NT2/D1 (cell line): ENCODE data around the gene ALOX5.

ENCODE experiments used
- DNase-seq: peaks from one replicate; pipeline ENCODE4 v3.0.0-alpha.2; 2011; ENCODE audit warnings: low read depth, low spot score
- H3K27me3 ChIP-seq: 2 replicates; pipeline ENCODE4 v1.6.0; 2011; ENCODE audit warnings: mild to moderate bottlenecking; ENCODE audit not compliant: insufficient read length, insufficient read depth
- H3K36me3 ChIP-seq: 2 replicates; pipeline ENCODE4 v1.6.1; 2011; ENCODE audit warnings: mild to moderate bottlenecking, low read length, mixed read lengths; ENCODE audit not compliant: insufficient read depth, insufficient read length
- H3K4me1 ChIP-seq: 2 replicates; pipeline ENCODE4 v1.5.1; 2011; ENCODE audit not compliant: insufficient read depth, insufficient read length
- H3K4me3 ChIP-seq: 2 replicates; pipeline ENCODE4 v1.5.1; 2011; ENCODE audit warnings: low read depth; ENCODE audit not compliant: insufficient read length
- H3K9ac ChIP-seq: 2 replicates; pipeline ENCODE4 v1.6.0; 2011; ENCODE audit warnings: low read depth; ENCODE audit not compliant: insufficient read length
- H3K9me3 ChIP-seq: 2 replicates; pipeline ENCODE4 v1.5.1; 2011; ENCODE audit warnings: mild to moderate bottlenecking, low read length; ENCODE audit not compliant: insufficient read depth
- SUZ12 ChIP-seq: IDR thresholded peaks from 2 replicates; pipeline ENCODE4 v1.6.1; 2011; ENCODE audit not compliant: insufficient read length, insufficient read depth; ENCODE audit errors: extremely low read depth
- YY1 ChIP-seq: IDR thresholded peaks from 2 replicates; pipeline ENCODE4 v1.6.1; 2011; ENCODE audit not compliant: insufficient read length, insufficient read depth
- ZNF274 ChIP-seq: IDR thresholded peaks from 2 replicates; pipeline ENCODE4 v1.6.1; 2011; ENCODE audit warnings: mild to moderate bottlenecking, low read depth, low read length

The ALOX5 gene

DNA sequence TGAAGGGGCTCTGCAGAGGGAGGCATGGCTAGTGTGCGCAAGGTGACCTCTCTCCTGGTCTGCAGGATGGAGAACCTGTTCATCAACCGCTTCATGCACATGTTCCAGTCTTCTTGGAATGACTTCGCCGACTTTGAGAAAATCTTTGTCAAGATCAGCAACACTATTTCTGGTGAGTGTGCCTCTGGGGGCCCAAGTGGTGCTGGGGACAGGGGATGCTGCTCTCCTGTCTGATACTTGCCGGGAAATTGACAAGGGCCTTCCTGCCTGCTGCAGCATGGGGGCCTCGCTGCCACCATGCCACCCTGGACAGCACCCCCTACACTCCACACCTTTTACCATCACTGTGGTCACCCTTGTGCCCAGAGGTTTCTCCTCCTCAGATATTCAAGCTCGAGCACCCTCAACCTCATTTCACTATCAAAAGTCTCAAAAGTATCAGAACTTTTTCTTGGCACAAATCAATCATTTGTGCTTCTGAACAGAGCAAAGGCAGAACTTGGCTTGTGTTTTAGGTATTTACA, 50.0 kb downstream of the ALOX5 start:
- H3K4me3 ChIP-seq: no peak overlapping the region
- H3K36me3 ChIP-seq: no peaks in the 10 kb centered on the region
- no peaks in the 10 kb centered on the region for H3K9me3 ChIP-seq
- H3K9ac ChIP-seq: no peak overlapping the region
- no peaks in the 10 kb centered on the region for H3K27me3 ChIP-seq
- no peak for TF ChIP-seq SUZ12
- DNase-seq: no peak
- H3K4me1 ChIP-seq: no peaks in the 10 kb centered on the region

DNA sequence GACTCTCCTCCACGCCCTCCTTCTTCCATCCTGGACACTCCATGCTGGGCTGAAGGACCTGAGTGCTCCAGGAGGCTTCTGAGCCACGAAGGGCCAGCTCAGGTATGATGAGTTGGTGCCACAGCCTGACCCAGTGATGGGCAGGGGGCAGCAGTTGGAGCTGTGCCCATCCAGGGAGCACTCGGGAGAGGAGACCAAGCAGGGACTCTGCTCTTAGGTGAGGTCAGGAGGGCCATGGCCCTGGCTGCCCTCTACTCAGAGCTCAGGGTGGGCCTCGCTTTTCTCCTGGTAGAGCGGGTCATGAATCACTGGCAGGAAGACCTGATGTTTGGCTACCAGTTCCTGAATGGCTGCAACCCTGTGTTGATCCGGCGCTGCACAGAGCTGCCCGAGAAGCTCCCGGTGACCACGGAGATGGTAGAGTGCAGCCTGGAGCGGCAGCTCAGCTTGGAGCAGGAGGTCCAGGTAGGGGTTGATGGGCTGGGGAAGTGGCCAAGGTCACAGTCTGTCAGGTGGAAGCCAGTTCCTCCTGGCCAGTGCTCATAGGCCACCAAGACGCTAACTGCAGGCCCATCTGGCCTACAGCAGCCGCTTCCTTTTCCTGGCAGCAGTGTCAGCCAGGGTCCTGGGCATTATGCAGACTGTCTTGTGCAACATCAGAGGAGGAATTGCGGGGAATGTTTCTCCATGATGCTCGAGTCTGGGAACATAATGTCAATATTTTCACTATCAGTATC, 50.8 kb downstream of the ALOX5 start:
- H3K4me1 ChIP-seq: no peaks in the 10 kb centered on the region
- H3K9me3 ChIP-seq: no peaks in the 10 kb centered on the region
- H3K9ac ChIP-seq: no peak overlapping the region
- no peak overlapping the region for H3K4me3 ChIP-seq
- no peak for DNase-seq
- no peaks in the 10 kb centered on the region for H3K36me3 ChIP-seq
- TF ChIP-seq SUZ12 (no peak), YY1 (no peak), ZNF274 (no peak)
- H3K27me3 ChIP-seq: no peaks in the 10 kb centered on the region

DNA sequence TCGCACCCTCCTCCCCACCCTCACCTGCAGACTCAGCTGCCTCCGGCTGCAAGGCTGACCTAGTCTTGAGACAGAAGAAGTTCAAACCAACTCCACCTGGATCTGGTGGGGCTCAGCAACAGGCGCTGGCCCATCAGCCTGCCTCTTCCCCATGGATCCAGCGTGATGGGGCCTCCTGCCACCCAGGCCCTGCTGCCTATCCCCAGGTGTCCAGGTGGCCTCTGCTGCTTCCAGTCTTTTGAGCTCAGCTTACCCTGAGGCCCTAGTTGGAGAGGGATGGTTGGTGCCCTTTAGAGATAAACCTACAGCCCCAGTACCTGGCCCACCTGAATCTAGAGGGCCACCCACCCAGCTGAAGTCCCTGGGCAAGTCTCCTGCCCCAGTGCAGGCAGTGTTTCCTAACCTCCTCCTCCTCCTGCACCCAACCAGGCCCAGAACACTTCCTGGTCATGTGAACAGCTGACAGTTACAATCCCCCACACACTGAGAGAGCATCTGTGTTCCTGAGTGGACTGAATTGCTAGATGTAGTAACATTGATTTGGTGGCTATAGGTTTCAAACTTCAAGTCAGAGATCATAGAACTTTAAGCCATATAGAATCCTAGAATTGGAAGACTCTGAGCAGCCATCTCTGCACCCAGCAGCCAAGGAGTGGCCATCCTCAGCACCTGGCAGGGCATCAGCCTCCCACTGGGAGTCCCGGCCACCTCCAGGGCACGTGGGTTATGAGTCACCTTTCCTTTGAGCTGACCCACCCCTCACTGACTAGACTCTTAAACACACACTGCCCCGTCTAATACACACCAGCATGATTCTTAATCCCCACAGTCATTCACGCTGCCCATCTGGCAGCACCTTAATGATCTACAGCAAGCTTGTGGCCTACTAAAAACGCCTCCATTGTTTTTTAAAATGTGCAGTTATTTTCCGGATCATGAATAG, 51.9 kb downstream of the ALOX5 start:
- DNase-seq: no peak
- Histone ChIP-seq H3K9me3 (no peaks in the 10 kb centered on the region), H3K4me1 (no peaks in the 10 kb centered on the region), H3K4me3 (no peak overlapping the region), H3K9ac (no peak overlapping the region), H3K27me3 (no peaks in the 10 kb centered on the region), H3K36me3 (no peaks in the 10 kb centered on the region)
- TF ChIP-seq ZNF274: no peak
- no peak for TF ChIP-seq SUZ12
- no peak for TF ChIP-seq YY1

DNA sequence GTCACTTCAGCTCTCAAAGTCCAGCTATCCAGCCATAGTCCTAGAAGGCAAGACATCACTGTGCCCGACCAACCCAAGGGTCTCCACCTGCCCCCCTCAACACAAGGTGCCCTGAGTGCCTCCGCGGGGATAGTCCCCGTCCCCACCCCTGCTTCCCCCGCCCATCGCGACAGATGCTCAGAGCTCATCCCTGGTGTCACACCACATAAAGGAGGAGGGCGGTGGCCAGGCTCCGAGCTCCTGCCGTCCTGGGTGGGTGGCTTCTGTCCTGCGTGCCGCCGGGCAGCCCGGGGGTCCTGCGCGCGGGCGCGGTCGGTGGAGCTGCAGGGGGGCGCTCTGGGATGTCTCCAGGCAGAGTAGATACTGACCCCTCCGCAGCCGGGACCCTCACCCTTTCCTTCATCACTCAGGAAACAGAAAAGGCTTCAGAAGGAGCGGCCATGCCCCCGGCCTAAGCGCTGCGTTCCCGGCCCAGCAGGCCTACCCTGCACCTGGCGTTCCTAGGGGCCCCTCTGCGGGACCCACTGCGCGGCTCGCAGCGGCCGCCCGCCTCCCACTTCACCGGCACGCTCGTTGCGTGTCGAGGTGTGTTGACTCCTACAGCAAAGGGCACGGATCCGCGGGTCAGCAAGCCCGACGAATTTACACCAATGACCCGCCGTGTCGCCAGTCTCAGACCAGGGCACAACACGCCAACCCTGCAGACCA, 53.4 kb downstream of the ALOX5 start:
- H3K27me3 ChIP-seq: no peaks in the 10 kb centered on the region
- no peak overlapping the region for H3K4me3 ChIP-seq
- no peaks in the 10 kb centered on the region for H3K9me3 ChIP-seq
- no peak for DNase-seq
- H3K36me3 ChIP-seq: no peaks in the 10 kb centered on the region
- TF ChIP-seq ZNF274 (no peak), SUZ12 (no peak), YY1 (no peak)
- H3K4me1 ChIP-seq: no peaks in the 10 kb centered on the region
- H3K9ac ChIP-seq: no peak overlapping the region

DNA sequence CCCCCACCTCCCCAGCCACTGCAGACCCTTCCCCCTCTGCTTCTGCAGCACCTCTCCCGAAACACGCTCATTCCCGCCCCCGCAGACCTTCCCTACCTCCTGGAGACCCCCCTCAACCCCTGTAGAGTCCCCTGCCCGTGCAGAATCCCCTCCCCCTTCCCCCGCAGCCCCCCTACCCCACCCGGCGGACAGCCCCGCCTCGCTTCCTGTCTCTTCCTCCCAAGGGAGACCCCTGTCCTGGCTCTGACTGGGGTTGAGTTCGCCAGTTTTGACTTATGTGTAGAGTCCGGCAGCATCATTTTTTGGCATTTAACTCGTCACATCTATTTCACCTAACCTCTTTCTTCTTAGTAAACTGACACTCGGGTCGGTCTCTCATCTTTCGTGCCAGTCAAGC, 54.0 kb downstream of the ALOX5 start:
- DNase-seq: no peak
- Histone ChIP-seq H3K4me3 (no peak overlapping the region), H3K9me3 (no peaks in the 10 kb centered on the region), H3K36me3 (no peaks in the 10 kb centered on the region), H3K9ac (no peak overlapping the region), H3K27me3 (no peaks in the 10 kb centered on the region), H3K4me1 (no peaks in the 10 kb centered on the region)
- TF ChIP-seq YY1 (no peak), SUZ12 (no peak), ZNF274 (no peak)

DNA sequence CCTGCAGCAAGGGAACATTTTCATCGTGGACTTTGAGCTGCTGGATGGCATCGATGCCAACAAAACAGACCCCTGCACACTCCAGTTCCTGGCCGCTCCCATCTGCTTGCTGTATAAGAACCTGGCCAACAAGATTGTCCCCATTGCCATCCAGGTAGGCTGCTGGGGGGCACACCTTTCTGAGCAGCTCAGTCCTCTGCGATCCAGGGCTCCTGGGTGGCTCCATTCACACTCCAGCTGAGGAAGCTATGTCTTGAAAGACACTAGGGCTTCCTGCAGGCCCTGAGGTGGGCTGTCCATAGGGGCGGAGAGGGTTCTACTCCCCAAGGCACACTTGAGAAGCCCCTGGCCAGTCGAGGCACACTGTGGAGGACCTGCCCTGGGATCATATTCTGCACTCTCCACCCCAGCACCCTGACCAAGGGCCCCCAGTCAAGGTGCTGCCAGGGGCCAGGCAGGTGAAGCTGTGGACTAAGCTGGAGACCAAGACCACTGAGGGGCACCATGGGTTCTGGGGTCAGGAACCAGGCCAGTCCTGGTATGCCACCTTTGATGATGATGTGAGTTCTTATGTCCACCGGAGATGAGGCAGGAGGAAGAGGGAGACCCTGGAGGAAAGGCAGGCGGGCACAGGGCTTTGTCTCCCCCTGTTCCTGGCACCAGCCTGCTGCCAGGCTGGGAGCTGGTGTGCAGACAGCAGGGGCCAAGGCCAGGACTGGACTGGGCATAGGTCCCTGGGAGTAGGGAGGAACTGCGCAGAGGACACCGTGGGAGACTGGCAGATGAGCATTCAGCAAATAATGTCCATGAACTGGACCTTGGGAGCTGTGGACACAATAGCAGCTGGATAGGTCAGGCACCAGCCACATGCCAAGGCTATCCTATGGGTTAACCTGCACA, 54.8 kb downstream of the ALOX5 start:
- Histone ChIP-seq H3K9me3 (no peaks in the 10 kb centered on the region), H3K4me3 (no peak overlapping the region), H3K27me3 (no peaks in the 10 kb centered on the region), H3K4me1 (no peaks in the 10 kb centered on the region), H3K9ac (no peak overlapping the region), H3K36me3 (no peaks in the 10 kb centered on the region)
- TF ChIP-seq SUZ12: no peak
- no peak for TF ChIP-seq ZNF274
- no peak for TF ChIP-seq YY1
- no peak for DNase-seq
